ENCODE results near the gene NUDT7.
A peak's percentile ranks its signal among the peaks of the same experiment; 100 is the strongest.

The NUDT7 gene

DNA sequence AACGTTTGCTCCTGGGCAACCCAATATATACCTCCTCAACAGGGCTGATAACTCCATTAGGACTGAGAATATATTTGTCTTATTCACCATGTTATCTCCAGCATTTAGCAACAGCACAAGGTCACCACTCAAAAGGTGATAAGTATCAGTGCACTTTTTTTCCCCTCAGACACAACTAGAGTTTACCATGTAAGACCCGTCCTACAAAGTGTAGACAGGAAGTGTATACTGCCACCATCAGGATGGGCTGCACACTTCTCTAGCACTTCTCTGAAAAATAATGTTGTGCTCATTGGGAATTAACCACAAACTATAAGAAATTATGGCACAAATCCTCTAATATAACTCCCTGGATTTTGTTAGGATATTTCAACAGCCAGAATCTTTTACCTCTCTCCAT lies 60.4 kb downstream of the NUDT7 start:
- FAIRE-seq = peak; percentile 70

DNA sequence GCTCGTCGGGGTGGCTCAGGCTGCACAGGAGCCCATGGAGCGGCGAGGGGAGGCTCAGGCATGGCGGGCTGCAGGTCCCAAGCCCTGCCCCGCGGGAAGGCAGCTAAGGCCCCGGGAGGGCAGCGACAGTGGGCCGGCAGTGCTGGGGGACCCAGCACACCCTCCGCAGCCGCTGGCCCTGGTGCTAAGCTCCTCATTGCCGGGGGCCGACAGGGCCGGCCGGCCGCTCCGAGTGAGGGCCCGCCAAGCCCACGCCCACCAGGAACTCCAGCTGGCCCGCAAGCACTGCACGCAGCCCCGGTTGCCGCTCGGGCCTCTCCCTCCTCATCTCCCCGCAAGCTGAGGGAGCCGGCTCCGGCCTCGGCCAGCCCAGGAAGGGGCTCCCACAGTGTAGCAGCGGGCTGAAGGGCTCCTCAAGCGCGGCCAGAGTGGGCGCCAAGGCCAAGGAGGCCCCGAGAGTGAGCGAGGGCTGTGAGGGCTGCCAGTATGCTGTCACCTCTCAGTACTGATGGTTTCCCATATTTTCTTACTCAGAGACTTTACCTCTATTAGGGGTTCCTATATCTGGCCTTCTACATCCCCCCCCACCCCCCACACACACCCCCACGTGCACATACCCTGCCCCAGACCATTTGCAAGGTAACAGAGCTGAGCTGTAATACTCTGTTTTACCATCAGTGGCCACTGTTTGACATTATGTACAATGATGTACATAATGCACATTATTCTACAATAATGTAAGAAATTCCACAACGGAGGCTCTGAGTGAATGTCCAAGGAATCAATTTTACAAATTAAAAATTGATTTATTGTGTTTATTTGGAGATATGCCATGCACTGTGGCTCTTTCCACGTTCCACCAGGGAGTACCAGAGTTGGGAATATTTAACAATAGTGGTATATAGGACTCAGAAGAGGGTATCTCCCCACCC lies 62.4 kb downstream of the NUDT7 start:
- FAIRE-seq = peak; percentile 24

GRCh38 chr16:77785373-77785764 lies 63.1 kb downstream of the NUDT7 start:
- no peak for FAIRE-seq

DNA sequence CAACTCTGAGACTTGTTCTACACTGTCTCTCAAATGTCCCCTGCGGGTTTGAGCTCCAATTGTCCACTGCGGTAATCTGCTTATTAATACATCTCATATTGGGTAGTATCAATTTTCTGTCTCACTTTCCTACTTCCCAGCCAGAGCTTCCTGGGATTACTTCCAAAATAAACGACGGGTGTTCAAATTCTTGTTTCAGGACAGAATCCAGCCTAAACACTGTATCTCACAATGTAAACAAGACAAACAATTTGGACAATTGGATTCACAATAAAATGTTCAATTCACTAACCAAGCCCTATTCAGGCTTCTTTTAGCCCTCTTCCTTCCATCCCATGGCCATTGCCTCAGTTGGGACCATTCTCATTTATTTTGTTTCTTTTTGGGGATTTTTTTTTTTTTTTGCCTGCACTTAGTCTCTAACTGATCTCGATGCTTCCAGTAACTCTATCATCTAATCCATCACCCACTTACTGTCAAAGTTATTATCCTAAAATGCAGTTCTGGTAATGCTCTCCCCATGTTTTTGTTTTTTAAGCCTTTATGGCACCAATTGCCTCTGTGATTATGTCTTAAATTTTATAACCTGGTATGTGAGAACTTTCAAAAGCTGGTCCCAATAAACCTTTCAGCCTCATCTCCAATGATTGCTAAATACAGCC lies 64.0 kb downstream of the NUDT7 start:
- no peak for FAIRE-seq

- FAIRE-seq = no peak
These were observed 65.1 kb downstream of the NUDT7 start for GRCh38 chr16:77787452-77787851.

- FAIRE-seq = no peak
These were observed 66.1 kb downstream of the NUDT7 start, which contains the start of gene VAT1L for GRCh38 chr16:77788181-77789084. VAT1L (plus strand) TSS chr16:77788564; CDS start chr16:77788683, 119 bp downstream.

GRCh38 chr16:77789085-77790008 lies 67.0 kb downstream of the NUDT7 start:
- FAIRE-seq = no peak

- no peak for FAIRE-seq
These were observed 67.7 kb downstream of the NUDT7 start for GRCh38 chr16:77790009-77790372.

GRCh38 chr16:77790912-77791311 lies 68.6 kb downstream of the NUDT7 start:
- no peak for FAIRE-seq
